Activated T-helper 2 cell treated with anti-CD3 and anti-CD28 coated beads, Interferon-gamma antibody, Interleukin-2, Interleukin-4, amounts not matched to agents 10 μg/mL and 5 μg/mL and 100 μg/mL, durations not matched to agents 14 hours and 24 hours and 36 hours (primary cell): ENCODE measurements around the gene NPFF. TPM values are rescaled to one million over a fixed set of nuclear protein-coding genes. Genes with fewer than 3 reads are reported as not detected.

Experiments used
- DNase-seq: peaks from one replicate; pipeline ENCODE4 v3.0.0; 2021; ENCODE audit warnings: low spot score
- H3K27ac Mint-ChIP-seq: one replicate; pipeline ENCODE4 v1.8.0; 2021; ENCODE audit warnings: mixed read lengths
- H3K27me3 Mint-ChIP-seq: one replicate; pipeline ENCODE4 v1.8.0; 2021; ENCODE audit warnings: low read depth, mixed read lengths
- H3K36me3 Mint-ChIP-seq: one replicate; pipeline ENCODE4 v1.8.0; 2021; ENCODE audit warnings: low read depth, mixed read lengths
- H3K4me1 Mint-ChIP-seq: one replicate; pipeline ENCODE4 v1.8.0; 2021; ENCODE audit warnings: low read depth, mixed read lengths
- H3K4me3 Mint-ChIP-seq: one replicate; pipeline ENCODE4 v1.8.0; 2021; ENCODE audit warnings: low read depth, mild to moderate bottlenecking, moderate library complexity, mixed read lengths
- H3K9me3 Mint-ChIP-seq: one replicate; pipeline ENCODE4 v1.8.0; 2021; ENCODE audit warnings: mixed read lengths
- intact Hi-C: fragments of 100-400 bp; cut with micrococcal nuclease; formaldehyde crosslinking; loops from one replicate; pipeline ENCODE4 v1.15.1; 2023
- total RNA-seq: library from RNA; stranded (reverse); gene quantifications from 2 replicates; pipeline ENCODE4 v1.2.3, GENCODE V29; 2022

The NPFF gene
- total RNA-seq, 1 donor from 2014 or later: not detected

DNA sequence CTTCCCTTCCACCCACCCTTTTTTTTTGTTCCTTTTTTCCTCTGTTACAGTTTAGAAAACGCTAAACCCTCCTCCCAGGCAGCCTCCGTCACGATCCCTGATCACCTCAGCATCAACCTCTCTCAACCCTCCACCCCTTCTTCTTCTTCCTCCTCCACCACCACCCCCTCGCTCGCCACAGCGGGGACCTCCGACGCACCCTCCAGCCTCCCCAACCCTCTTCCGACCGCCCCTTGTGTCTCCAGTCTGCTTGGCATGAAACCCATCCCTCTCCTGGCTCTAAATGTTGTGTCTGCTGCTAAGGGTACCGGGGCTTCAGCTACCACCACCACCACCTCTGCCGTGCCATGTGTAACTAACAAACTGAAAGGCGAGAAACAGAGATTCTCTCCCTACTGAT lies 32.5 kb downstream of the NPFF start:
- no peaks in the 10 kb centered on the region for H3K27me3 Mint-ChIP-seq

DNA sequence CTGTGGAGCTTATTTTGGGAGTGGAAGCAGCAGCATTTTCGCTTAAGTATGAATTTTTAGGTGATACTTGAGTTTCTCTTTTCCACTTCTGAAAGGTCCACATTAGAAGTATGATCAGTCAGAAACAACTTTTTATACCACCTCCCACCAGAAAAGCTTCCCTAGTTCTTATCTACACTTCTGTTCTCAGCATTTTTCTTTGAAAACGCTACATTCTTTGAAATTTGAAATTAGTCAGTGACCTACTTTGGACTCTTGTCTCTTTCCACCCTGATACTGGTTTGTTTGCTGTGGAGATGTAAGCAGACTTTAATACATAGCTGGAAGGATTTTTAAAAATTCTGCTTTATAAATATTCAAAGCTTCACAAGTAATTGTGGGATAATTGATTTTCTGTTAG lies 33.2 kb downstream of the NPFF start:
- H3K4me3 Mint-ChIP-seq: no peak overlapping the region
- H3K36me3 Mint-ChIP-seq: peaks cover 86% of the 10 kb centered on the region

More for the DNA sequence above, 32.5 kb downstream of the NPFF start:
- DNase-seq: no peak
- H3K4me3 Mint-ChIP-seq: no peak overlapping the region
- no peaks in the 10 kb centered on the region for H3K9me3 Mint-ChIP-seq
- peaks cover 88% of the 10 kb centered on the region for H3K36me3 Mint-ChIP-seq
- intact Hi-C loops: no loop called here
- peak overlapping the region; percentile 66 for H3K27ac Mint-ChIP-seq
- peaks cover 42% of the 10 kb centered on the region for H3K4me1 Mint-ChIP-seq

DNA sequence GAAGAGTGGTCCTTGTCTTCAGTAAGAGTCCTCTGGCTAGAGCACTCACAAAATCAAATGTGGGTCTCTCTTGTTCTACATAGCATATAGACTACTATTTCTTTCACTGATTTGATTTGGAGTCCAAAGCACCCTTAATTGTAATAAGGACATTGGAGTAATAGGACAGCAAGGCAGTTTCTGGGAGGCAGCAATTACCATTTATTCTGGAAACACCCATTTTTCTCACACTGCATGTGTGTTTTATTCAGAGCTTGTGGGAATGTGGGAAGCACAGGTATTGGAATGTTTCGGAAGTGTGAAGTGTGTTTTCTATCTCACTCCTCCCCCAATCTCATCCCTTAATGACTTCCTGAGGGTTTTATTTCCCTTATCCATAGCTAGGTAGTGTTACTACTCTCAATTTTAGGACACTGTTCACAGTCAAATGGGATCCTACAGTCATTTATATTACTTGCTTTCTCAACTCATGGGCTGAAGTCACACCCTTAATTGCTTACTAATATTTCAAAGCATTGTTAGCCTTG lies 35.2 kb downstream of the NPFF start:
- H3K27ac Mint-ChIP-seq: no peak overlapping the region
- peaks cover 42% of the 10 kb centered on the region for H3K4me1 Mint-ChIP-seq
- intact Hi-C loops: no loop called here
- H3K36me3 Mint-ChIP-seq: peaks cover 90% of the 10 kb centered on the region
- no peaks in the 10 kb centered on the region for H3K27me3 Mint-ChIP-seq
- no peak for DNase-seq
- no peak overlapping the region for H3K4me3 Mint-ChIP-seq
- no peaks in the 10 kb centered on the region for H3K9me3 Mint-ChIP-seq

More for the DNA sequence above, 33.2 kb downstream of the NPFF start:
- H3K27ac Mint-ChIP-seq: peak overlapping the region; percentile 36
- peaks cover 42% of the 10 kb centered on the region for H3K4me1 Mint-ChIP-seq
- no peaks in the 10 kb centered on the region for H3K27me3 Mint-ChIP-seq
- H3K9me3 Mint-ChIP-seq: no peaks in the 10 kb centered on the region
- intact Hi-C loops: no loop called here
- DNase-seq: no peak

DNA sequence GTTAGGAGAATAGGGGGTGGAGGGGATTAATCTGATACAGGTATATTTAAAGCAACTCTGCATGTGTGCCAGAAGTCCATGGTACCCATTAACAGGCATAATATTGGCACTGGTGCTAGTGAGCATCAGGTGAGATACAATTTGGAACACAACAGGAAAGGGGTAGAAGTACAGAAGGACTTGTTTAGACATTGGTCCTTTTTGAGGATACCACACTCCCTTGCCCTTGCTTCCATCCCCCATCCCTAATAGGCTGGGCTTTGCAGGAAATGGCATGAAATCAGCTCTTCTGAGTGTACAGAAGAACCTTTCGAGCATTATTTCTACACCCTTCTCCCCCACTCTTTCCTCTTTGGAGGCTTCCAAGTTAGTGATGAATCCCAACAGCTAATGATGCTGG lies 39.0 kb downstream of the NPFF start:
- H3K4me3 Mint-ChIP-seq: no peak overlapping the region
- peaks cover 22% of the 10 kb centered on the region for H3K4me1 Mint-ChIP-seq
- no peak overlapping the region for H3K27ac Mint-ChIP-seq
- intact Hi-C loops: no loop called here
- no peaks in the 10 kb centered on the region for H3K9me3 Mint-ChIP-seq
- peaks cover 91% of the 10 kb centered on the region for H3K36me3 Mint-ChIP-seq
- H3K27me3 Mint-ChIP-seq: no peaks in the 10 kb centered on the region
- DNase-seq: no peak

DNA sequence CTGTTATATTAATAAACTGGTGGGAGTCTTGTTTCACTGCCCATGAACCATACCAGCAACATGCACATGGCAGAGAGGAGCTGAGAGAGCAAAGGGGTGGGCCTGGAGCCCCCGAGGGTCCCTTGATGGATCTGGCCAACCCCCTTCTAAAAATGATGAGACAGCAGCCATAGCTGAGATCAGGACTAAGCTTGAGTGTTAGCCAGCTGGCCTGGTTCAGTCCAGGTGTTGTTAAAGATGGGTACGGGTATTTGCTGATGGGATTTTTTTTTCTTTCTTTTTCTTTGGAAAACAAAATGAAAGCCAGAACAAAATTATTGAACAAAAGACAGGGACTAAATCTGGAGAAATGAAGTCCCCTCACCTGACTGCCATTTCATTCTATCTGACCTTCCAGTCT lies 39.4 kb downstream of the NPFF start:
- H3K9me3 Mint-ChIP-seq: no peaks in the 10 kb centered on the region
- DNase-seq: no peak
- intact Hi-C loops: no loop called here
- peaks cover 95% of the 10 kb centered on the region for H3K36me3 Mint-ChIP-seq
- no peak overlapping the region for H3K27ac Mint-ChIP-seq
- peaks cover 22% of the 10 kb centered on the region for H3K4me1 Mint-ChIP-seq
- no peak overlapping the region for H3K4me3 Mint-ChIP-seq
- H3K27me3 Mint-ChIP-seq: no peaks in the 10 kb centered on the region

DNA sequence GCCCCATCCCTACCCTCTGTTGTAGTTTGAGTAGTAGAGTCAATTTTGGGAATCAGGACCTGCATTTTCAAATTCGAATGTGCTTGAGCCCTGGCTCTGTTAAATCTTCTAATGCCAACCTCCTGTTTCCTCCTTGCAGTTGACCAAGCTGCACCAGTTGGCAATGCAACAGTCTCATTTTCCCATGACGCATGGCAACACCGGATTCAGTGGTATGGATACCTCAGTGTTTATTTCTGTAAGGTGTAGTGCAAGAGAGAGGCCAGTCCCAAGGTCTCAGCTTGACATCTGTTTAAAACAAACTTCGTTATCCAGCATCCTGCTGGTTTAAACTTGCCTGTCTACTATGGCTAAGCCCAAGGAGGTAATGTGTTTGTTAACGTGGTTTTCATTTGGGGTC lies 40.2 kb downstream of the NPFF start:
- intact Hi-C loops: no loop called here
- Mint-ChIP-seq H3K4me1 (peaks cover 18% of the 10 kb centered on the region), H3K9me3 (no peaks in the 10 kb centered on the region), H3K36me3 (peaks cover 95% of the 10 kb centered on the region), H3K4me3 (no peak overlapping the region), H3K27me3 (no peaks in the 10 kb centered on the region), H3K27ac (no peak overlapping the region)
- DNase-seq: no peak

DNA sequence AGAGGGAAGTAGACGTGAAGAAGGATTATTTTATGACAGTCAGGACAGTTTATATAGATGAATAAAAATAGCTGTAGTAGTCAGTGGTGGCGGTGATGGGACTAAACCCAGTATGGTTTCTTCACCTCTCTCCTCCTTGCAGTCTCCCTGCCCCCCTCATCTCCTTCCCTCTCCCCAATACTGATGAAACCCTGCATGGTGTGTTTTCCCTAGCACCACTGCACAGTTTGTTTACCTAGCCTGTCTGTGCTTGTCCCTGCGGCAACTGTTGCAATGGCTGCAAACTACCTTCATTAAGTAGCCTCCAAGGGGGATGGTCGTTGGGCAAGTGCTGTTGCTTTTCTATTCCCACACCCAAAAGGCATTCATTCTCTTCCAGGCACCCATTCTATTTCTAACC lies 40.6 kb downstream of the NPFF start:
- peaks cover 95% of the 10 kb centered on the region for H3K36me3 Mint-ChIP-seq
- H3K4me3 Mint-ChIP-seq: no peak overlapping the region
- intact Hi-C loops: no loop called here
- H3K4me1 Mint-ChIP-seq: peaks cover 14% of the 10 kb centered on the region
- no peaks in the 10 kb centered on the region for H3K9me3 Mint-ChIP-seq
- DNase-seq: no peak
- no peak overlapping the region for H3K27ac Mint-ChIP-seq
- H3K27me3 Mint-ChIP-seq: no peaks in the 10 kb centered on the region

DNA sequence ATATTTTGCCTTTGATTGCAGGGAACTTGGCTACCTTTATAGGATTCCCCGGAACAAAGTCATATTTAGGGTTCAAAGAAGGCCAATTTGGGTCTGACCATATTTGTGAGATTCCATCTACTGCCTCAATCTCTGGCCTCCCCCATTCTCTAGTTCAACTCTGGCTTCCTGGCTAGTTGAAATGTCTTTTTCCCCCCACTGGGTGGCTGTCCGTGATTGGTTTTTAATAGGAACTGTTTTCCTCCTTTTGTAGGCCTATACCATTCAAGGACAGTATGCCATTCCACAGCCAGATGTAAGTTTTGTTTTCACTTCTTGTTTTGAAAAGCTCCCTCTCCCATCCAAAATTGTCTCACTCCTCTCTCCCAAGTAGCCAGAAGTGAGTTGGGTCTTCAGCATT lies 41.6 kb downstream of the NPFF start:
- Mint-ChIP-seq H3K36me3 (peaks cover 96% of the 10 kb centered on the region), H3K27ac (no peak overlapping the region), H3K4me3 (no peak overlapping the region), H3K27me3 (no peaks in the 10 kb centered on the region), H3K4me1 (peaks cover 16% of the 10 kb centered on the region), H3K9me3 (no peaks in the 10 kb centered on the region)
- intact Hi-C loops: no loop called here
- no peak for DNase-seq

DNA sequence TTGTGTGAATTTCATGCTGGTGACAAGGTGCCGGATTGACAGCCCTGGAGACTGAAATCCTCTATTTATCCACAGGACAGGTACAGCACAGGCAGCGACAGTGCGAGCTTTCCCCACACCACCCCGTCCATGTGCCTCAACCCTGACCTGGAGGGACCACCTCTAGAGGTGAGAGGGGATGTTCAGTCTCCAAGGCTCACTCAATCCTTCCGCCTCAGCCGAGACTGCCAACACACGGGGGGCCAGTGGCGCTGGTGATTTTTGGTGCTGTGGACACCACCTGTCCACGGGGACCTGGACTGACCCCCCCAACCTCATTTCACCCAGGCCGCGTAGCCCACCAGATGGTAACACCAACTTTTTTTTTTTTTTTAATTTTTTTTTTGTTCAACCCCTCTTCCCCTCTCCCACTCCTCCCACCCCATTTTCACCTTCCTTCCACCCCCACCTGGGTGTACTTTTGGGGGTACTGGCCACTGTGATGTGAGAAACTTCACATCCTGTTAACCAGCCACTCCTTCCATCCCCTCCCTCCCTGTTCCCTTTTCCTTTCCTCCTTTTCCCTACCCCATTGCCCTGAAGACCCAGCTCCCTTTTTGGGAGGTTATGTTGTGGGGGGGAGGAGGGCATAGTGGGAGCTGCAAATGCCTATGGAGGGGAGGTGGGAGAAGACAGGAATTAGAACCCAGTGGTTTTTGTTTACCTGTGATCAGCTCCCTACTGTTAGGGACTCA lies 42.4 kb downstream of the NPFF start:
- Mint-ChIP-seq H3K36me3 (peaks cover 98% of the 10 kb centered on the region), H3K27me3 (no peaks in the 10 kb centered on the region), H3K27ac (no peak overlapping the region), H3K4me3 (no peak overlapping the region), H3K9me3 (no peaks in the 10 kb centered on the region), H3K4me1 (peaks cover 15% of the 10 kb centered on the region)
- no peak for DNase-seq
- intact Hi-C loops: no loop called here

DNA sequence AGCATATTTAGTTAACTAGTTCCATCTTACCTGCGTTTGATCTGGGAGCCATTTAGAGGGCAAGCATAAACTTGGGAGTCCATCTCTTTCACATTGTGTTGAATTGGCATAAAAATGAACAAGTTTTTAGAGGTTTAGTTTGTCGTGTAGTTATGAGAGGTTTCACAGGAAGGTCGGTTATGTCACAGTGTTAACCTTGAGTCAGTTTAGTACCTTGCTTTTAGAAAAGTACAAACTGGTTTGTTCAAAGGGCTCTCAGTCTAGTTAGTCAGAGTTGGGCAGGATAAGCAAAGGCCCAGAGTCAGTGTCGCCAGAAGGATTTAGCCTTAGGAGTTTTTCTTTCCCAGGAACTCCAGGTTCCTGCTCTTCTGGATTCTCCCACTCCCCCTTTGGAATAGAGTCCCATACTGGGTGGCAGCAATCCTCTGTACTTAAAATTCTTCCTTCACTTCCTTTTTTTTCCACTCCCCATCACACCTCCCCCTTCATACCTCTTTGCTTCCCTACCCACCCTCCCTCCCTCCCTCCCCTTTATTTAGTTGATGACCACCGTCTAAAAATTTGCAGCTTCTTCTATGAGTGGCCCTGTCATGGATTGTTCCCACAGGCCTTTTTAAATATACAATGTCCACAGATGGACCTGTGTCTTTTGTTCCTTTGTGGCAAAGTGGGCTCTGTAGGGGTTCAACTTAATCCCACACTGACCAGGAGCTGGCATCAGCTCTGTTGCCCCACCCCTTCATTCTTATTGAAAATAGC lies 43.3 kb downstream of the NPFF start:
- Mint-ChIP-seq H3K4me1 (peaks cover 20% of the 10 kb centered on the region), H3K27me3 (no peaks in the 10 kb centered on the region), H3K27ac (no peak overlapping the region), H3K9me3 (no peaks in the 10 kb centered on the region), H3K4me3 (no peak overlapping the region), H3K36me3 (peaks cover 98% of the 10 kb centered on the region)
- intact Hi-C loops: no loop called here
- no peak for DNase-seq

DNA sequence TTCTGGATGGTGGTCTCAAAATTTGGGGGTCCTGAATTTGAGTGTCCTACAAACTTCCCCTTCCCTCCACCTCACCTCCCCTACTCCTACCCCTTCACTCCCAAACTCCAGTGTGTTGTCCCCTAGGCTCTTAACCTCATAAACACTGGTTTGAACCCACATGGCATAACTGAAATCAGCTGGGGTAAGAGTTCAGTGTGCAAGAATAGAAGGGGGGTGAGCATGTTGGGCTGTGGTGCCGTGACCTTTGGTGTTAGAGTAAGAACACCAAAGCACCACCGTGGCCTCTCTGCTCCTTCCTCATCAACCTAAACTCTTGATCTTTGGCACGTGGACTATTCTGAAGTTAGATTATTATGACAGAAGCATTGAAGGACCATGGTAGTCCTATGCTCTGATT lies 44.3 kb downstream of the NPFF start:
- H3K27me3 Mint-ChIP-seq: no peaks in the 10 kb centered on the region
- H3K36me3 Mint-ChIP-seq: peaks cover 98% of the 10 kb centered on the region
- H3K9me3 Mint-ChIP-seq: no peaks in the 10 kb centered on the region
- intact Hi-C loops: no loop called here
- peaks cover 20% of the 10 kb centered on the region for H3K4me1 Mint-ChIP-seq
- no peak overlapping the region for H3K4me3 Mint-ChIP-seq
- no peak overlapping the region for H3K27ac Mint-ChIP-seq
- no peak for DNase-seq

DNA sequence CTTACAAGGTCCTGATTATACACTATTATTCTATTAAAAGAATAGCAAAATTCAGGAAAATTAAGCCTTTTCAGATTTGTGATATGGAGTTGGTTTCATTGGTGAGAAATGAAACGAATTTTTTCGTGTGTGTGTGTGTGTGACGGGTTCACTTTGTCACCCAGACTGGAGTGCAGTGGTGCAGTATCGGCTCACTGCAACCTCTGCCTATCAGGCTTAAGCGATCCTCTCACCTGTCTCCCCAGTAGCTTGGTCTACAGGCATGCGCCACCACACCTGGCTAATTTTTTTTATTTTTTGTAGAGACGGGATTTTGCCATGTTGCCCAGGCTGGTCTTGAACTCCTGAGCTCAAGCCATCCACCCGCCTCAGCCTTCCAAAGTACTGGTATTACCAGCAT lies 45.7 kb downstream of the NPFF start:
- Mint-ChIP-seq H3K9me3 (no peaks in the 10 kb centered on the region), H3K4me1 (peaks cover 21% of the 10 kb centered on the region), H3K27ac (no peak overlapping the region), H3K4me3 (no peak overlapping the region), H3K27me3 (no peaks in the 10 kb centered on the region), H3K36me3 (peaks cover 96% of the 10 kb centered on the region)
- no peak for DNase-seq
- intact Hi-C loops: no loop called here

DNA sequence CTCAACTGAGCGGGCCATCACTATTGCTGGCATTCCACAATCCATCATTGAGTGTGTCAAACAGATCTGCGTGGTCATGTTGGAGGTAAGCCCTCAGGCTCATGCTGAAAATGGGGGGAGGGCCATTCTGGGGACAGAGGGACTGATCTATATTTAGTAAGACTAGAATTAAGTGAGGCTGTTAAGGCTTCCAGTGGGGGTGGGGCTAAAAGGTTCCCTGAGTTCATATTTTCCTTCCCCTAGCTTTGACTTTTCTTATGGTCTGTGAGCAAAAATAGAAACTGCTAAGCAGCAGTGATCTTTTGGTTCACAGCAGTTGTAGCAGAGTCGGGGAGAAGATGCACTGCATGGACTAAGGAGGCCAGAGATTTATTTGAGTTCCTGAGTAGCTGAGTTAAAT lies 46.2 kb downstream of the NPFF start:
- DNase-seq: no peak
- H3K27me3 Mint-ChIP-seq: no peaks in the 10 kb centered on the region
- H3K4me3 Mint-ChIP-seq: no peak overlapping the region
- intact Hi-C loops: no loop called here
- no peaks in the 10 kb centered on the region for H3K9me3 Mint-ChIP-seq
- peaks cover 22% of the 10 kb centered on the region for H3K4me1 Mint-ChIP-seq
- no peak overlapping the region for H3K27ac Mint-ChIP-seq
- H3K36me3 Mint-ChIP-seq: peaks cover 95% of the 10 kb centered on the region
